Measurements from ENCODE around the gene SPINK1. TPM values are rescaled to one million over a fixed set of nuclear protein-coding genes. Genes with fewer than 3 reads are reported as not detected.

Gene SPINK1
- polyA plus RNA-seq, 1 experiment = not detected

GRCh38 chr5:147857302-147858129 lies 26.0 kb upstream of the SPINK1 start:
- Histone ChIP-seq H3K27me3 (ENCODE audit: control insufficient read depth, insufficient read depth, low read length) (no peaks in the 10 kb centered on the region), H3K9me3 (ENCODE audit: control insufficient read depth, insufficient read depth, low read length) (no peaks in the 10 kb centered on the region), H3K4me3 (ENCODE audit: low read depth, low read length) (no peak overlapping the region), H3K27ac (ENCODE audit: low read depth, low read length) (no peak overlapping the region)
- DNase-seq (ENCODE audit: low read depth, low spot score) = peak; percentile 15
- ChIA-PET CTCF (interaction anchor here (0.6 to 3.8 kb wide), 42 partner anchors 8 to 876 kb away, joined by 3 to 78 read pairs (median 4); no protein-coding TSS in a partner anchor), POLR2A (no interaction called here)
- peak; percentile 87 for TF ChIP-seq CTCF (IDR thresholded peaks at IDR 0.05; ENCODE audit: low read depth, low read length)

GRCh38 chr5:147856801-147857200 lies 25.3 kb upstream of the SPINK1 start:
- CTCF ChIA-PET = interaction anchor here (0.6 to 3.8 kb wide), 9 partner anchors 9 to 873 kb away, joined by 3 to 78 read pairs (median 5); no protein-coding TSS in a partner anchor
- TF ChIP-seq CTCF (IDR thresholded peaks at IDR 0.05; ENCODE audit: low read depth, low read length) = no peak
- no peak for DNase-seq (ENCODE audit: low read depth, low spot score)
- H3K9me3 ChIP-seq (ENCODE audit: control insufficient read depth, insufficient read depth, low read length) = no peaks in the 10 kb centered on the region
- H3K27ac ChIP-seq (ENCODE audit: low read depth, low read length) = no peak overlapping the region
- POLR2A ChIA-PET = no interaction called here
- no peak overlapping the region for H3K4me3 ChIP-seq (ENCODE audit: low read depth, low read length)
- H3K27me3 ChIP-seq (ENCODE audit: control insufficient read depth, insufficient read depth, low read length) = no peaks in the 10 kb centered on the region

- POLR2A ChIA-PET = no interaction called here
- no peaks in the 10 kb centered on the region for H3K27me3 ChIP-seq (ENCODE audit: control insufficient read depth, insufficient read depth, low read length)
- no peak for TF ChIP-seq CTCF (IDR thresholded peaks at IDR 0.05; ENCODE audit: low read depth, low read length)
- H3K4me3 ChIP-seq (ENCODE audit: low read depth, low read length) = no peak overlapping the region
- no peak overlapping the region for H3K27ac ChIP-seq (ENCODE audit: low read depth, low read length)
- no peak for DNase-seq (ENCODE audit: low read depth, low spot score)
- CTCF ChIA-PET = interaction anchor here (1.1 to 3.8 kb wide), 3 partner anchors 33 to 874 kb away, joined by 3 to 38 read pairs (median 3); no protein-coding TSS in a partner anchor
- no peaks in the 10 kb centered on the region for H3K9me3 ChIP-seq (ENCODE audit: control insufficient read depth, insufficient read depth, low read length)
Measured at GRCh38 chr5:147855774-147856069, 24.3 kb upstream of the SPINK1 start.

- ChIA-PET CTCF (interaction anchor here (1.1 to 1.6 kb wide), 2 partner anchors 32 to 80 kb away, joined by 3 to 5 read pairs; no protein-coding TSS in a partner anchor), POLR2A (no interaction called here)
- Histone ChIP-seq H3K4me3 (ENCODE audit: low read depth, low read length) (no peak overlapping the region), H3K9me3 (ENCODE audit: control insufficient read depth, insufficient read depth, low read length) (no peaks in the 10 kb centered on the region), H3K27me3 (ENCODE audit: control insufficient read depth, insufficient read depth, low read length) (no peaks in the 10 kb centered on the region), H3K27ac (ENCODE audit: low read depth, low read length) (no peak overlapping the region)
- no peak for TF ChIP-seq CTCF (IDR thresholded peaks at IDR 0.05; ENCODE audit: low read depth, low read length)
- no peak for DNase-seq (ENCODE audit: low read depth, low spot score)
Measured at GRCh38 chr5:147854894-147855773, 23.7 kb upstream of the SPINK1 start.
